Measurements from ENCODE around the gene SCNN1B.
"Not testable (repeated sequence)": the region's sequence is repeated elsewhere in the genome, so short reads cannot be mapped to it uniquely, and the experiment has no call there.

The SCNN1B gene

DNA sequence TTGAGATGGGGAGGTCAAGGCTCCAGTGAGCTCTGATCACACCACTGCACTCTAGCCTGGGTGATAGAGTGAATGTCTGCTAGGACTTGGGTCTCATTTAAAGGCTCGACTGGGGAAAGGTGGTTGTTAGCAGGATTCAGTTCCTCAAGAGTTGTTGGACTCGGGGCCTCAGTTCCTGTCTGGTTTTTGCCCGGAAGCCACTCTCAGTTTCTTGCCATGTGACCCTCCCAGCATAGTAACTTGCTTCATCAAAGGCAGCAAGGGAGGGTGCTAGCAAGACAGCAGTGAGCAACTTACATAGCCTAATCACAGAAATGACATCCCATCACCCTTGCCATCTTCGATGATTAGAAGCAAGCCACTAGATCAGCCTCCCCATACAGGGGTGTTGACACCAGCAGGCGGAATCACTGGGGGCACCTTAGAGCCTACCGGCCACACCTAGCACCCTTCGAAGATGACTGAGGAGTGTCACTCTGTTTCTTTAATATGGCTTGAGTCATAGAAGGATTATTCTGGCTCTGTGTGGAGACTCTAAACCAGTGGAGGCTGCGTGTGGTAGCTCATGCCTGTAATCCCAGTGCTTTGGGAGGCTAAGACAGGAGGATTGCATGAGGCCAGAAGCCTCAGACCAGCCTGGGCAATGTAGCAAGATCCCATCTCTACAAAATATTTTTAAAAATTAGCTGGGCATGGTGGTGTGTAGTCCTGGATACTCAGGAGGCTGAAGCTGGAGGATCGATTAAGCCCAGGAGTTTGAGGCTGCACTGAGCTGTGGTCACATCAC lies 13.2 kb upstream of the SCNN1B start:
- DNase-seq = no peak

GRCh38 chr16:23290189-23291062 lies 11.7 kb upstream of the SCNN1B start:
- no peak for DNase-seq

- DNase-seq = no peak
These were observed 9.1 kb upstream of the SCNN1B start for GRCh38 chr16:23293016-23293415.

DNA sequence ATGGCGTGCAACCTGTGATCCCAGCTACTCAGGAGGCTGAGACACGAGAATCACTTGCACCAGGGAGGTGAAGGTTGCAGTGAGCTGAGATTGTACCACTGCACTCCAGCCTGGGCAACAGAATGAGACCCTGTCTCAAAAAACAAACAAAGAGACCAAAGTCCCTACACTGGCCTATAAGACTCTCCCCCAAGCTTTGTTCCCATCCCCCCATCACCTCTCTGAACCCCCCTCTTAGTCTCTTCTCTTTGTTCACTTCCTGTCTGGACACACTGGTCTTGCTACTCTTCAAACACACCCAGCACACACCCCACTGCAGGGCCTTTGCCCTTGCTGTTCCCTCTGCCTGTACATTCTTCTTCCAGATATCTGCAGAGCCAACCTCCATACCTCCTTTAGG lies 7.8 kb upstream of the SCNN1B start:
- DNase-seq = no peak

GRCh38 chr16:23296994-23297393 lies 5.1 kb upstream of the SCNN1B start:
- no peak for DNase-seq

GRCh38 chr16:23298290-23298915 lies 3.7 kb upstream of the SCNN1B start:
- DNase-seq = no peak

DNA sequence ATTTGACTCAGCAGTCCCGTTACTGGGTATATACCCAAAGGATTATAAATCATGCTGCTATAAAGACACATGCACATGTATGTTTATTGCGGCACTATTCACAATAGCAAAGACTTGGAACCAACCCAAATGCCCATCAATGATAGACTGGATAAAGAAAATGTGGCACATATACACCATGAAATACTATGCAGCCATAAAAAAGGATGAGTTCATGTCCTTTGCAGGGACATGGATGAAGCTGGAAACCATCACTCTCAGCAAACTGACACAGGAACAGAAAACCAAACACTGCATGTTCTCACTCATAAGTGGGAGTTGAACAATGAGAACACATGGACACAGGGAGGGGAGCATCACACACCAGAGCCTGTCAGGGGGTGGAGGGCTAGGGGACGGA lies 2.3 kb upstream of the SCNN1B start:
- not testable (repeated sequence) for DNase-seq

- no peak for DNase-seq
These were observed 654 bp upstream of the SCNN1B start for GRCh38 chr16:23301251-23302044.

DNA sequence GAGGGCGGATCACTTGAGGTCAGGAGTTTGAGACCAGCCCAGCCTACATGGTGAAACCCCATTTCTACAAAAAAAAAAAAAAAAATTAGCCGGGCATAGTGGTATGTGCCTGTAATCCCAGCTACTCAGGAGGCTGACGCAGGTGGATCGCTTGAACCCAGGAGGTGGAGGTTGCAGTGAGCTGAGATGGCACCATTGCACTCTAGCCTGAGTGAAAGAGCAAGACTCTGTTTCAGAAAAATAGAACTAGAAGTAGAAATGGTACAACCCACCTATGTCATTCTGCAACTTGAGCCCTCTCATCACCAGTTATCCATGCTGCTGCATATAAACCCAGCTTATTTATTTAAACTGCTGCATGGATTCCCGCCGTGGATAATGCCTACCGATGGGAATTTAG lies 1.6 kb downstream of the SCNN1B start:
- no peak for DNase-seq

DNA sequence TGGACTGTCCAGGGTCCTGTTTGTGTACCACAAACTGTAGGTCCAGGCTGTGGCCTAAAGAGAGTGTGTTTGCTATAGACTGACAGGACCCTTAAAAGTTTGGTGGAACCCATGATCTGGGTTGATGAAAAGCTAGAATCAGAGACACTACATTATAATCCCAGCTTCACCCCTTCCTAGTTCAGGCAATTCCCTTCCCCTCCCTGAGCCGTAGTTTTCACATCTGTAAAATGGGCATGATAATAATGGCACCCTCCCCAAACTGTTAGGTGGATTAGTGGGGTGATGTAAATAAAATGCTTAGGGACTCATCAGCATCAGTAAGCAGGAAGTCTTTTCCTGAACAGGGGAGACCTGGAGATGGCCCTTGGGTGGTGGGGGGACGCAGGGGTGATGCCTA lies 2.5 kb downstream of the SCNN1B start:
- DNase-seq = no peak

DNA sequence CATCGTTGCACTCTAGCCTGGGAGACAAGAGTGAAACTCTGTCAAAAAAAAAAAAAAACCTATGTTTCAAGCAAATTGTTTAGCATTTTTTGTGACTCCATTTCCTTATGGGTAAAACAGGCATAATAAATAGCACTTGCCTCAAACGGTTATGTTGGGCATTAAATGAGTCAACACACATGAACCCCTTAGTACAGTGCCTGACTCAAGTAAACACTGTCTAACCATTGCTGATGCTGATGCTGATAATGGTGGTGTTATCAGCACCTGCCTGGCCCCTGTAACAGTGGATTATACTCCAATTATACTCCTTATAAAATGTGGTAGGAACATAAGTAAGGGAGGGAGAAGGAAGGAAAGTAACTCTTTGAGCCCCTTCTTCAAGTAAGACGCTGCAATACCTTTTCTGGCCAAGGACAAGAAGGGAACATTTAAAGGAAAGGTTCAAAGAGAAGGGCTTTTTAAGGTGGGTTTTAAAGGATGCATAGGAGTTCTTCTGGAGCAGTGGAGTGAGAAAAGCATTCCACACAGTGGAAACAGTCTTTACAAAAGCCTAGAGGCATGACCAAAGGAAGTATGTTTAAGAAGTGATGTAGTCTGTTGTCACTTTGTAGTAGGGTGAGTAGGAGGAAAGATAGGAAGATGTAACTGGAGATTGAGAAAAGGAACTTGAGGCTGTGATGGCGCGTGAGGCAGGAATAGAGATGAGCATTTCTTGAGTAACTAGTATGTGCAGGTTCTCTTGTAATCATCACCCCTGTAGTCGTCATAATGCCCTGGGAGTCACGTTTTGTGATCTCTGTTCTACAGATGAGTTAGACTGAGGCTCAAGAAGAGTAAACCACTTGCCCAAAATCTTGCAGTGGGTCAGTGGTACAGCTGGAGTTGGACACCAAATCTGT lies 4.3 kb downstream of the SCNN1B start:
- DNase-seq = no peak

GRCh38 chr16:23310217-23310616 lies 8.1 kb downstream of the SCNN1B start:
- no peak for DNase-seq

GRCh38 chr16:23310744-23311143 lies 8.6 kb downstream of the SCNN1B start:
- no peak for DNase-seq

DNA sequence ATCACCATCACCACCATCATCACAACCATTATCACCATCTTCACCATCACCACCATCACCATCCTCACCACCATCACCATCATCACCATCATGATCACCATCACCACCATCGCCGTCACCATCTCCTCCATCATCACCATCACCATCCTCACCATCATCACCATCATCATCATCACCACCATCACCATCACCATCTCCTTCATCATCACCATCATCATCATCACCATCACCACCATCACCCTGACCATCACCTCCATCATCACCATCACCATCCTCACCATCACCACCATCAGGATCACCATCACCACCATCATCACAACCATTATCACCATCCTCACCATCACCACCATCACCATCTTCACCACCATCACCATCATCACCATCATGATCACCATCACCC lies 14.1 kb downstream of the SCNN1B start:
- no peak for DNase-seq

DNA sequence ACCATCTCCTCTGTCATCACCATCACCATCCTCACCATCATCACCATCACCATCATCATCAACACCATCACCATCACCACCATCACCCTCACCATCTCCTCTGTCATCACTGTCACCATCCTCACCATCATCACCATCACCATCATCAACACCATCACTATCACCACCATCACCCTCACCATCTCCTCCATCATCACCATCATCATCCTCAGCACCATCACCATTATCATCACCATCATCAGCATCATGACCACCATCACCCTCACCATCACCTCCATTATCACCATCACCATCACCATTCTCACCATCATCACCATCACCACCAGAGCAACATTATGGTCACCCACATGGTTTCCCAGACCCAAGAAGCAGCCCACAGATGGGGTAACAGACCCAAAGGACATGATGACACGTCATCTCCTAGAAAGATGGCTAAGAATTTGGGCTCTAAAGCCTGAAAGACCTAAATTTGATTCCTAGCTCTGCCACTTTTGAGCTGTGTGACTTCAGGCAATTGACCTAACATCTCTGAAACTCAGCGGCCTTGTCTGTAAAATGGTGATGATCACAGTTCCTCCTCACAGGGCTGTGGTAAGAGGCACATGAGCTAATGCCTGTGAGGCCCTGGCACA lies 14.6 kb downstream of the SCNN1B start:
- DNase-seq = no peak

GRCh38 chr16:23317266-23317661 lies 15.2 kb downstream of the SCNN1B start:
- DNase-seq = no peak

- no peak for DNase-seq
These were observed 15.6 kb downstream of the SCNN1B start for GRCh38 chr16:23317751-23318150.

GRCh38 chr16:23318639-23319038 lies 16.5 kb downstream of the SCNN1B start:
- no peak for DNase-seq

GRCh38 chr16:23319861-23320615 lies 17.9 kb downstream of the SCNN1B start:
- no peak for DNase-seq

GRCh38 chr16:23320693-23321092 lies 18.6 kb downstream of the SCNN1B start:
- DNase-seq = no peak

Data from stimulated activated naive CD4-positive, alpha-beta T cell (primary cell).